ENCODE measurements around the gene PROSER2.

PROSER2 gene

DNA sequence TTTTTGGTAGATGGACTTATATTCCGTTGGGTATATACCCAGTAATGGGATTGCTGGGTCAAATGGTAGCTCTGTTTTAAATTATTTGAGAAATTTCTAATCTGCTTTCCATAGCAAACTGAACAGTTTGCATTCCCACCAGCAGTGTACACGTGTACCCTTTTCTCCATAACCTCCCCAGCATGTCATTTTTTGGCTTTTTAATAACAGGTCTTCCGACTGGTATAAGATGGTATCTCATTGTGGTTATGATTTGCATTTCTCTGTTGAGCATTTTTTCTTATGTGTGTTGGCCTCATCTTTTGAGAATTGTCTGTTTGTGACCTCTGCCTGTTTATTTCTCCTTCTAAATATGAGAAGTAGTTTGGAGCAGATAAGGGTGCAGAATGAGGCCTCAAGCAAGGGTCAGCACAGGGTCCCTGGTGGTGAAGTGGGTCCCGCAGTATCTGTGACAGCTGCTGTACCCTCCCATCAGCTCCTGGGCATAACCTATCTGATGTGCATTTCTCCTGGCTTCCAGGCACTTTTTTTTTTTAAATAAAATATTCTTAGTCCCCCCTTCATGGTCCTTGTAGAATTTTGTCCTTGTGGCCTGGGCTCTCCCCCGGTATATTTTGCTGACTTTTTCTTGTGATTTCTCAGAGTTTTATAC lies 73.5 kb downstream of the PROSER2 start:
- H3K9me3 ChIP-seq (ENCODE audit: control insufficient read depth, insufficient read depth, low read length), result no peaks in the 10 kb centered on the region
- no peak overlapping the region for H3K4me3 ChIP-seq (ENCODE audit: low read length)
- H3K27me3 ChIP-seq (ENCODE audit: control insufficient read depth, low read length), result no peaks in the 10 kb centered on the region
- H3K79me2 ChIP-seq (ENCODE audit: control insufficient read depth, low read length), result no peaks in the 10 kb centered on the region
- H3K4me2 ChIP-seq (ENCODE audit: low read length), result no peak overlapping the region
- no peaks in the 10 kb centered on the region for H4K20me1 ChIP-seq (ENCODE audit: control insufficient read depth, insufficient read depth, low read depth, low read length)
- no peaks in the 10 kb centered on the region for H3F3A ChIP-seq (ENCODE audit: control insufficient read depth, insufficient read depth)
- no peaks in the 10 kb centered on the region for H3K36me3 ChIP-seq (ENCODE audit: control insufficient read depth, low read length)
- H3K4me1 ChIP-seq (ENCODE audit: control insufficient read depth, low read length), result no peaks in the 10 kb centered on the region
- H3K27ac ChIP-seq (ENCODE audit: low read depth, low read length), result no peak overlapping the region
- no peaks in the 10 kb centered on the region for H3K9me2 ChIP-seq (replicated peaks; ENCODE audit: control insufficient read depth, low read length)
- TF ChIP-seq, protein P1, sequence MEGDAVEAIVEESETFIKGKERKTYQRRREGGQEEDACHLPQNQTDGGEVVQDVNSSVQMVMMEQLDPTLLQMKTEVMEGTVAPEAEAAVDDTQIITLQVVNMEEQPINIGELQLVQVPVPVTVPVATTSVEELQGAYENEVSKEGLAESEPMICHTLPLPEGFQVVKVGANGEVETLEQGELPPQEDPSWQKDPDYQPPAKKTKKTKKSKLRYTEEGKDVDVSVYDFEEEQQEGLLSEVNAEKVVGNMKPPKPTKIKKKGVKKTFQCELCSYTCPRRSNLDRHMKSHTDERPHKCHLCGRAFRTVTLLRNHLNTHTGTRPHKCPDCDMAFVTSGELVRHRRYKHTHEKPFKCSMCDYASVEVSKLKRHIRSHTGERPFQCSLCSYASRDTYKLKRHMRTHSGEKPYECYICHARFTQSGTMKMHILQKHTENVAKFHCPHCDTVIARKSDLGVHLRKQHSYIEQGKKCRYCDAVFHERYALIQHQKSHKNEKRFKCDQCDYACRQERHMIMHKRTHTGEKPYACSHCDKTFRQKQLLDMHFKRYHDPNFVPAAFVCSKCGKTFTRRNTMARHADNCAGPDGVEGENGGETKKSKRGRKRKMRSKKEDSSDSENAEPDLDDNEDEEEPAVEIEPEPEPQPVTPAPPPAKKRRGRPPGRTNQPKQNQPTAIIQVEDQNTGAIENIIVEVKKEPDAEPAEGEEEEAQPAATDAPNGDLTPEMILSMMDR (IDR thresholded peaks at IDR 0.05; ENCODE audit: low read depth, low read length, poor library complexity, severe bottlenecking), result no peak
- TF ChIP-seq EZH2phosphoT487 (IDR thresholded peaks at IDR 0.05; ENCODE audit: borderline replicate concordance, low read length), result no peak

DNA sequence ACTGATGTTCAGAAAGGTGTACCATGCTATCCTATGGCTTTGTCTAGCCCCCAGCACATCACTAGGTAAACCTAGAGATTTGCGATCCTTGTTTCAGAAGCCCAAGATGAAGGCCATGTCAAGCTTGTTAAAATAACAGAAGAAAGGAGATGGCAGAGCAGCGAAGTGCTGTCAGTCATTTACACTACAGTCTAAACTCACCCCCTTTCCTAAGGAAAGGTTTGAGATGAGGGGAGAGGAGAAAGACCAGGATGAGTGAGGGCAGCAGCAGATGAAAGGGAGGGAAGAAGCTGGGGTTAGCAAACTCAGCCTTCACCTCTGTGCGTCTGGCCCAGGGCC lies 74.8 kb downstream of the PROSER2 start:
- no peaks in the 10 kb centered on the region for H3K9me3 ChIP-seq (ENCODE audit: control insufficient read depth, insufficient read depth, low read length)
- no peaks in the 10 kb centered on the region for H4K20me1 ChIP-seq (ENCODE audit: control insufficient read depth, insufficient read depth, low read depth, low read length)
- H3K36me3 ChIP-seq (ENCODE audit: control insufficient read depth, low read length), result no peaks in the 10 kb centered on the region
- H3K9me2 ChIP-seq (replicated peaks; ENCODE audit: control insufficient read depth, low read length), result no peaks in the 10 kb centered on the region
- no peak overlapping the region for H3K27ac ChIP-seq (ENCODE audit: low read depth, low read length)
- TF ChIP-seq, protein P1 (IDR thresholded peaks at IDR 0.05; ENCODE audit: low read depth, low read length, poor library complexity, severe bottlenecking), result no peak
- TF ChIP-seq EZH2phosphoT487 (IDR thresholded peaks at IDR 0.05; ENCODE audit: borderline replicate concordance, low read length), result no peak
- H3K27me3 ChIP-seq (ENCODE audit: control insufficient read depth, low read length), result no peaks in the 10 kb centered on the region
- H3K4me1 ChIP-seq (ENCODE audit: control insufficient read depth, low read length), result no peaks in the 10 kb centered on the region
- H3K4me3 ChIP-seq (ENCODE audit: low read length), result no peak overlapping the region
- H3K4me2 ChIP-seq (ENCODE audit: low read length), result no peak overlapping the region
- no peaks in the 10 kb centered on the region for H3K79me2 ChIP-seq (ENCODE audit: control insufficient read depth, low read length)
- no peaks in the 10 kb centered on the region for H3F3A ChIP-seq (ENCODE audit: control insufficient read depth, insufficient read depth)

DNA sequence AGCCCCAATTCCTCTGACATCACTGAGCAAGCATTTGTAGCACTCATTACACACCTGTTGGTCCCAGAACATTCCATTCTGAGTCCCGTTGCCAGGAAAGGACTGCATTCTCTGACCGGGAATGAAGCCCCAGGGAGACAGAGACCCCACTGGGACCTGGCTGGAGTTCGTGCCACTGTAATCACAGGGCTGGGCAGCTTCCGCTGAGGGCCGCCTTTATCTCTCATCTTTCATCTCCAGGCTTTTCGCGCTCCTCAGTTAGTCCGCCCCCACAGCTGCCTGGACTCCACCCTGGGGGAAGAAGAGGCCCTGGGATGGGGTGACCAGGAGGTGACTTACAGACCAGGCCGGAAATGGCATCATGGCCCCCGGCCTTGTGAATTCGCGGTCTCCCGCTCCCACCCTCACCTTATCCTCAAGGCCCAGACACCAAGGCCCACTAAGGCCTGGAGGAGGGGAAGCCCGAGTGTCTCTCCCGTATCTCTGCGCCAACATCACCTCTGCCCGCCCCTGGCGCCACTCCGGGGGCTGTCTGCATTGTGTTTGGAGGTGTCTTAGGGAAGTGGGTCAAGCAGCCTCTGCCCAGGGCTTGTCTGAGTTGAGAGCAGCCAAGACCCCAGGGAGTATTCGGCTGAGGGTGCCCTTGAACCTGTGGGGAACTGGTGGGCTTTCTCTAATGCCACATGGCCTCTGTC lies 75.4 kb downstream of the PROSER2 start:
- no peaks in the 10 kb centered on the region for H4K20me1 ChIP-seq (ENCODE audit: control insufficient read depth, insufficient read depth, low read depth, low read length)
- H3K9me3 ChIP-seq (ENCODE audit: control insufficient read depth, insufficient read depth, low read length), result no peaks in the 10 kb centered on the region
- no peaks in the 10 kb centered on the region for H3K9me2 ChIP-seq (replicated peaks; ENCODE audit: control insufficient read depth, low read length)
- no peak overlapping the region for H3K4me3 ChIP-seq (ENCODE audit: low read length)
- no peaks in the 10 kb centered on the region for H3K79me2 ChIP-seq (ENCODE audit: control insufficient read depth, low read length)
- no peaks in the 10 kb centered on the region for H3F3A ChIP-seq (ENCODE audit: control insufficient read depth, insufficient read depth)
- no peaks in the 10 kb centered on the region for H3K4me1 ChIP-seq (ENCODE audit: control insufficient read depth, low read length)
- no peak overlapping the region for H3K4me2 ChIP-seq (ENCODE audit: low read length)
- no peaks in the 10 kb centered on the region for H3K27me3 ChIP-seq (ENCODE audit: control insufficient read depth, low read length)
- H3K27ac ChIP-seq (ENCODE audit: low read depth, low read length), result no peak overlapping the region
- TF ChIP-seq EZH2phosphoT487 (IDR thresholded peaks at IDR 0.05; ENCODE audit: borderline replicate concordance, low read length), result no peak
- TF ChIP-seq, protein P1 (IDR thresholded peaks at IDR 0.05; ENCODE audit: low read depth, low read length, poor library complexity, severe bottlenecking), result no peak
- H3K36me3 ChIP-seq (ENCODE audit: control insufficient read depth, low read length), result no peaks in the 10 kb centered on the region
